Measurements from ENCODE around the gene CLASP1.

GRCh38 chr2:121468936-121469335 lies 180.3 kb downstream of the CLASP1 start:
- TF ChIP-seq, protein P1, sequence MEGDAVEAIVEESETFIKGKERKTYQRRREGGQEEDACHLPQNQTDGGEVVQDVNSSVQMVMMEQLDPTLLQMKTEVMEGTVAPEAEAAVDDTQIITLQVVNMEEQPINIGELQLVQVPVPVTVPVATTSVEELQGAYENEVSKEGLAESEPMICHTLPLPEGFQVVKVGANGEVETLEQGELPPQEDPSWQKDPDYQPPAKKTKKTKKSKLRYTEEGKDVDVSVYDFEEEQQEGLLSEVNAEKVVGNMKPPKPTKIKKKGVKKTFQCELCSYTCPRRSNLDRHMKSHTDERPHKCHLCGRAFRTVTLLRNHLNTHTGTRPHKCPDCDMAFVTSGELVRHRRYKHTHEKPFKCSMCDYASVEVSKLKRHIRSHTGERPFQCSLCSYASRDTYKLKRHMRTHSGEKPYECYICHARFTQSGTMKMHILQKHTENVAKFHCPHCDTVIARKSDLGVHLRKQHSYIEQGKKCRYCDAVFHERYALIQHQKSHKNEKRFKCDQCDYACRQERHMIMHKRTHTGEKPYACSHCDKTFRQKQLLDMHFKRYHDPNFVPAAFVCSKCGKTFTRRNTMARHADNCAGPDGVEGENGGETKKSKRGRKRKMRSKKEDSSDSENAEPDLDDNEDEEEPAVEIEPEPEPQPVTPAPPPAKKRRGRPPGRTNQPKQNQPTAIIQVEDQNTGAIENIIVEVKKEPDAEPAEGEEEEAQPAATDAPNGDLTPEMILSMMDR (IDR thresholded peaks at IDR 0.05): no peak
- no peak for TF ChIP-seq POLR2A (IDR thresholded peaks at IDR 0.05)
- TF ChIP-seq POLR2AphosphoS5 (IDR thresholded peaks at IDR 0.05): no peak

Data from stomach (tissue), 4 donors.